ENCODE measurements around the gene CABP5. TPM values are rescaled to one million over a fixed set of nuclear protein-coding genes. Genes with fewer than 3 reads are reported as not detected.

Gene CABP5
- total RNA-seq, 1 experiment from 2014 or later, result not detected

- Mint-ChIP-seq H3K36me3 (ENCODE audit: insufficient read depth in 1 of 3, low read depth in 3 of 3) (peaks cover 15 to 31% (median 22%) of the 10 kb centered on the region in 3 experiments), H3K9me3 (peaks cover 3 to 12% of the 10 kb centered on the region in 2 experiments; a peak in 4 of 5 replicates), H3K4me3 (no peak overlapping the region), H3K27me3 (ENCODE audit: low read depth) (no peaks in the 10 kb centered on the region; the same call in none of the 2 replicates), H3K27ac (peak overlapping the region in 1 of 3 experiments; percentile 12; a peak in 1 of 7 replicates), H3K4me1 (no peaks in the 10 kb centered on the region)
- Histone ChIP-seq H3K4ac (ENCODE audit: low read depth, low read length) (no peak overlapping the region), H3K4me1 (ENCODE audit: insufficient read depth, low read length) (no peaks in the 10 kb centered on the region), H3K79me2 (ENCODE audit: insufficient read depth, low read length) (no peaks in the 10 kb centered on the region), H2BK20ac (ENCODE audit: low read depth, low read length, poor library complexity, severe bottlenecking) (no peak overlapping the region), H4K91ac (ENCODE audit: insufficient read length, low read depth, low read length) (no peak overlapping the region), H3K18ac (ENCODE audit: insufficient read length, low read depth, low read length) (no peak overlapping the region), H2BK120ac (ENCODE audit: low read depth, low read length, poor library complexity, severe bottlenecking) (no peak overlapping the region), H3K27me3 (ENCODE audit: insufficient read depth, low read length) (no peaks in the 10 kb centered on the region), H3K9me3 (ENCODE audit: control insufficient read depth, low read depth, low read length) (no peaks in the 10 kb centered on the region), H4K5ac (ENCODE audit: insufficient read length, low read depth, low read length) (no peak overlapping the region), H3K14ac (ENCODE audit: insufficient read depth, low read length) (no peak overlapping the region), H3K23me2 (ENCODE audit: insufficient read length, low read depth, low read length, poor library complexity, severe bottlenecking) (no peaks in the 10 kb centered on the region), H3K27ac (ENCODE audit: insufficient read length, low read depth, low read length) (no peak overlapping the region), H4K8ac (replicated peaks; ENCODE audit: insufficient read length, low read depth, low read length) (no peak overlapping the region), H3K4me2 (ENCODE audit: insufficient read depth, insufficient read length, low read length) (no peak overlapping the region), H3K23ac (ENCODE audit: insufficient read length, low read depth, low read length) (no peak overlapping the region), H3T11ph (ENCODE audit: low read length) (no peak overlapping the region), H2BK12ac (ENCODE audit: insufficient read length, low read depth, low read length) (no peak overlapping the region), H3K56ac (ENCODE audit: insufficient read length, low read depth, low read length) (no peak overlapping the region), H3K79me1 (ENCODE audit: insufficient read depth, low read depth, low read length, poor library complexity, severe bottlenecking) (no peaks in the 10 kb centered on the region), H2BK5ac (ENCODE audit: insufficient read length, low read length) (no peak overlapping the region), H2BK15ac (ENCODE audit: low read depth, low read length) (no peak overlapping the region), H3K9ac (ENCODE audit: extremely low read depth, insufficient read length, low read length) (no peak overlapping the region), H4K20me1 (ENCODE audit: control insufficient read depth, insufficient read depth, insufficient read length) (no peaks in the 10 kb centered on the region), H2AFZ (ENCODE audit: low read length) (no peak overlapping the region), H2AK5ac (ENCODE audit: insufficient read length, low read length) (no peak overlapping the region)
- no peak for TF ChIP-seq CTCF (conservative IDR thresholded peaks at IDR 0.05)
- WGBS (ENCODE audit: extremely low coverage, insufficient read length, low lambda C conversion rate), result no CpG with 5 or more reads among the region's 10 CpGs
- DNase-seq, result no peak
These were observed 7.6 kb upstream of the CABP5 start for GRCh38 chr19:48051335-48052033.
